Transverse colon (tissue), 3 donors: ENCODE results near the gene ELOB.

Experiments used
- CTCF ChIP-seq, 5 experiments: fragments of 200-600 bp in 3 of 5; fragments of 450-650 bp in 2 of 5; sonication (generic) in 3 of 5; IDR thresholded peaks; 1 replicate in 2 of 5; 2 replicates in 3 of 5; pipeline ENCODE4 v1.5.1; 2016 to 2017; ENCODE audit warnings: antibody characterized with exemption in 5 of 5, inconsistent platforms in 3 of 5, mild to moderate bottlenecking in 2 of 5, moderate library complexity in 1 of 5
- EP300 ChIP-seq: sonication (generic); formaldehyde crosslinking; IDR thresholded peaks from one replicate; pipeline ENCODE4 v1.6.1; 2017; ENCODE audit warnings: antibody characterized with exemption, low read depth
- POLR2A ChIP-seq: fragments of 450-650 bp; IDR thresholded peaks from one replicate; pipeline ENCODE4 v1.6.1; 2016; ENCODE audit warnings: antibody characterized with exemption, mild to moderate bottlenecking, moderate library complexity

GRCh38 chr16:2773188-2773968 lies 3.7 kb downstream of the ELOB start:
- no peak for TF ChIP-seq POLR2A
- no peak for TF ChIP-seq CTCF (IDR thresholded peaks at IDR 0.05)
- TF ChIP-seq EP300: no peak
